MM.1S (cell line): ENCODE measurements around the gene TMPRSS3.

ENCODE experiments used
- DNase-seq: peaks from one replicate; pipeline ENCODE4 v3.0.0-alpha.2; 2015
- H2AFZ ChIP-seq: fragments of 300-600 bp; sonication (generic); 2 replicates; pipeline ENCODE4 v1.6.0; 2016; ENCODE audit warnings: antibody characterized with exemption, low read length
- H3F3A ChIP-seq: fragments of 300-600 bp; sonication (generic); 2 replicates; pipeline ENCODE4 v1.6.1; 2016; ENCODE audit warnings: mild to moderate bottlenecking, antibody characterized with exemption, low read length, moderate library complexity, mixed read lengths; ENCODE audit not compliant: insufficient read depth
- H3K27ac ChIP-seq: fragments of 300-600 bp; sonication (generic); 2 replicates; pipeline ENCODE4 v1.5.1; 2016; ENCODE audit warnings: mild to moderate bottlenecking, low read length
- H3K27me3 ChIP-seq: fragments of 300-600 bp; sonication (generic); replicated peaks from 2 replicates; pipeline ENCODE4 v1.6.0; 2016; ENCODE audit warnings: low read length; ENCODE audit not compliant: insufficient read depth
- H3K36me3 ChIP-seq: fragments of 300-600 bp; sonication (generic); replicated peaks from 2 replicates; pipeline ENCODE4 v1.6.1; 2016; ENCODE audit warnings: mild to moderate bottlenecking, low read length, mixed read lengths; ENCODE audit not compliant: insufficient read depth
- H3K4me1 ChIP-seq: fragments of 300-600 bp; sonication (generic); 2 replicates; pipeline ENCODE4 v1.6.1; 2016; ENCODE audit warnings: low read length, mixed read lengths
- H3K4me2 ChIP-seq: fragments of 300-600 bp; sonication (generic); 2 replicates; pipeline ENCODE4 v1.6.0; 2016; ENCODE audit warnings: low read depth, low read length
- H3K4me3 ChIP-seq: fragments of 300-600 bp; sonication (generic); 2 replicates; pipeline ENCODE4 v1.5.1; 2016; ENCODE audit warnings: low read length, mixed read lengths
- H3K79me2 ChIP-seq: fragments of 300-600 bp; sonication (generic); 2 replicates; pipeline ENCODE4 v1.6.1; 2016; ENCODE audit warnings: mixed run types, low read length, mixed read lengths
- H3K9ac ChIP-seq: fragments of 300-600 bp; sonication (generic); 2 replicates; pipeline ENCODE4 v1.6.1; 2016; ENCODE audit warnings: low read length, mixed read lengths
- H3K9me2 ChIP-seq: fragments of 300-600 bp; sonication (generic); replicated peaks from 2 replicates; pipeline ENCODE4 v1.6.1; 2016; ENCODE audit warnings: mild to moderate bottlenecking, low read length, mixed read lengths; ENCODE audit not compliant: insufficient read depth
- H3K9me3 ChIP-seq: fragments of 300-600 bp; sonication (generic); replicated peaks from 2 replicates; pipeline ENCODE4 v1.6.1; 2016; ENCODE audit warnings: mild to moderate bottlenecking, low read length, mixed read lengths; ENCODE audit not compliant: insufficient read depth
- H4K20me1 ChIP-seq: fragments of 300-600 bp; sonication (generic); 2 replicates; pipeline ENCODE4 v1.6.1; 2016; ENCODE audit warnings: mild to moderate bottlenecking, low read length, moderate library complexity, mixed read lengths; ENCODE audit not compliant: insufficient read depth
- CTCF ChIP-seq: fragments of 300-600 bp; sonication (generic); IDR thresholded peaks from 2 replicates; pipeline ENCODE4 v1.5.1; 2016; ENCODE audit warnings: antibody characterized with exemption, low read length, mixed read lengths
- EZH2 ChIP-seq: fragments of 300-600 bp; sonication (generic); optimal IDR thresholded peaks from 2 replicates; pipeline ENCODE3; 2017; ENCODE audit warnings: low read depth, mild to moderate bottlenecking, antibody characterized with exemption, low read length, mixed read lengths
- EZH2phosphoT487 ChIP-seq: fragments of 300-600 bp; sonication (generic); IDR thresholded peaks from 2 replicates; pipeline ENCODE4 v1.6.1; 2018; ENCODE audit warnings: antibody characterized with exemption, low read length

TMPRSS3 gene

GRCh38 chr21:42384989-42385388, 10.9 kb downstream of the TMPRSS3 start:
- Histone ChIP-seq H3K79me2 (no peaks in the 10 kb centered on the region), H4K20me1 (no peaks in the 10 kb centered on the region), H3K4me3 (no peak overlapping the region), H3K9me2 (no peaks in the 10 kb centered on the region), H3K27me3 (peaks cover 90% of the 10 kb centered on the region), H3K9me3 (no peaks in the 10 kb centered on the region), H3K9ac (no peak overlapping the region), H2AFZ (no peak overlapping the region), H3F3A (peaks cover 6% of the 10 kb centered on the region; the same call in 1 of the 2 replicates), H3K4me1 (peaks cover 18% of the 10 kb centered on the region), H3K4me2 (no peak overlapping the region), H3K36me3 (no peaks in the 10 kb centered on the region), H3K27ac (no peak overlapping the region)
- DNase-seq = no peak
- TF ChIP-seq CTCF = no peak
- no peak for TF ChIP-seq EZH2phosphoT487
- no peak for TF ChIP-seq EZH2

GRCh38 chr21:42384156-42384945, 11.5 kb downstream of the TMPRSS3 start:
- Histone ChIP-seq H3K27me3 (peaks cover 92% of the 10 kb centered on the region), H3K4me2 (no peak overlapping the region; the same call in 1 of the 2 replicates), H3K79me2 (no peaks in the 10 kb centered on the region), H3K36me3 (no peaks in the 10 kb centered on the region), H2AFZ (no peak overlapping the region), H3K9me2 (no peaks in the 10 kb centered on the region), H4K20me1 (no peaks in the 10 kb centered on the region), H3K9me3 (no peaks in the 10 kb centered on the region), H3K27ac (no peak overlapping the region), H3F3A (peaks cover 3% of the 10 kb centered on the region; the same call in 1 of the 2 replicates), H3K9ac (no peak overlapping the region), H3K4me1 (peaks cover 11% of the 10 kb centered on the region), H3K4me3 (no peak overlapping the region)
- TF ChIP-seq CTCF (no peak), EZH2phosphoT487 (no peak), EZH2 (no peak)
- DNase-seq = no peak

GRCh38 chr21:42383331-42383730, 12.5 kb downstream of the TMPRSS3 start:
- Histone ChIP-seq H3F3A (no peaks in the 10 kb centered on the region), H3K9me2 (no peaks in the 10 kb centered on the region), H3K9me3 (no peaks in the 10 kb centered on the region), H3K27me3 (peaks cover 97% of the 10 kb centered on the region), H3K4me3 (no peak overlapping the region), H3K4me2 (no peak overlapping the region), H3K79me2 (no peaks in the 10 kb centered on the region), H4K20me1 (no peaks in the 10 kb centered on the region), H2AFZ (no peak overlapping the region), H3K9ac (no peak overlapping the region), H3K36me3 (no peaks in the 10 kb centered on the region), H3K4me1 (peaks cover 4% of the 10 kb centered on the region), H3K27ac (no peak overlapping the region)
- TF ChIP-seq EZH2 = no peak
- no peak for TF ChIP-seq EZH2phosphoT487
- TF ChIP-seq CTCF = no peak
- no peak for DNase-seq
